ENCODE results near the gene IGF1R.

- TF ChIP-seq CTCF (IDR thresholded peaks at IDR 0.05) (no peak), POLR2A (IDR thresholded peaks at IDR 0.05) (no peak), EP300 (IDR thresholded peaks at IDR 0.05) (no peak)
These were observed 5.3 kb downstream of the IGF1R start for GRCh38 chr15:98653686-98654085.
